Omental fat pad (tissue), 4 donors: Measurements from ENCODE around the gene SEMA5A. TPM values are rescaled to one million over a fixed set of nuclear protein-coding genes. Genes with fewer than 3 reads are reported as not detected.
A peak's percentile ranks its signal among the peaks of the same experiment; 100 is the strongest.

Experiments
- ATAC-seq: fragments of 150-250 bp; one replicate; pipeline ENCODE4 v1.9.1; 2016; ENCODE audit warnings: mild to moderate bottlenecking, moderate library complexity; ENCODE audit not compliant: low FRiP score
- DNase-seq: peaks from one replicate; pipeline ENCODE4 v3.0.0-alpha.2; 2019; ENCODE audit warnings: low spot score
- CTCF ChIP-seq, 3 donors: fragments of 450-650 bp; IDR thresholded peaks; one replicate each; pipeline ENCODE4 v1.5.1; 2016 to 2017; ENCODE audit warnings: antibody characterized with exemption in 3 of 3, mild to moderate bottlenecking in 3 of 3, moderate library complexity in 2 of 3
- total RNA-seq, 4 donors: library from RNA; depleted of rRNA; stranded (reverse); fragments of >200 nt; gene quantifications; one replicate each; pipeline ENCODE4 v1.1.0, GENCODE V29; 2016

The SEMA5A gene
- total RNA-seq, 4 donors from 2014 or later: 6.3 to 60.2 (median 22.1) TPM

DNA sequence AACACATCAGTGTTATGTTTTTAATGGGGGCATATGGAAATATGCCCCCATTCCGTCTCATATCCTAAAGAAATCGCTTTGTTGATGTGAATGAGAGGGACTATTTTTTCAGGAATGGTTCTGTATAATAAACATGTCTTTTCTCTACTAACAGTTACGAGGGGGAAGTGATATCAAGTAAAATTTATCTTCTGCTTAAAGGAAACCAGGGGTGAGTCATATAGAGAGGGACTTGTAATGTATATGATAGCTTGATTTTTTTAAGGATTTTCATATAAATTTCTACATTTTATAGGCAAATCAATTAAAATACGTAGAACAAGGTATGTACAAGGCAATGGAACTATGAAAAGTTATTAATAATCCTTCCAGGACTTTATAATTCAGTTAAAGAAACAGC lies 207.1 kb downstream of the SEMA5A start:
- ATAC-seq (no peak), DNase-seq (no peak)
- no peak for TF ChIP-seq CTCF (IDR thresholded peaks at IDR 0.05)

GRCh38 chr5:9337928-9338595 lies 207.8 kb downstream of the SEMA5A start:
- TF ChIP-seq CTCF (IDR thresholded peaks at IDR 0.05): no peak
- DNase-seq: no peak
- no peak for ATAC-seq

- no peak for ATAC-seq
- TF ChIP-seq CTCF (IDR thresholded peaks at IDR 0.05): no peak
- DNase-seq: no peak
Measured at GRCh38 chr5:9335754-9336495, 209.9 kb downstream of the SEMA5A start.

GRCh38 chr5:9335269-9335668 lies 210.6 kb downstream of the SEMA5A start:
- TF ChIP-seq CTCF (IDR thresholded peaks at IDR 0.05): no peak
- DNase-seq (no peak), ATAC-seq (no peak)

- peak; percentile 34 for ATAC-seq
- no peak for TF ChIP-seq CTCF (IDR thresholded peaks at IDR 0.05)
- no peak for DNase-seq
Measured at GRCh38 chr5:9332026-9332425, 213.8 kb downstream of the SEMA5A start.

GRCh38 chr5:9331372-9331771 lies 214.5 kb downstream of the SEMA5A start:
- no peak for TF ChIP-seq CTCF (IDR thresholded peaks at IDR 0.05)
- ATAC-seq (no peak), DNase-seq (no peak)

- DNase-seq (no peak), ATAC-seq (no peak)
- no peak for TF ChIP-seq CTCF (IDR thresholded peaks at IDR 0.05)
Measured at GRCh38 chr5:9329125-9329524, 216.8 kb downstream of the SEMA5A start.
